T-helper 2 cell (primary cell): ENCODE results near the gene KCNN3.

Experiments
- DNase-seq, 5 experiments: peaks; one replicate each; pipeline versions ENCODE4 v3.0.0 to v3.0.0-alpha.2; 2012 to 2022

Gene KCNN3

GRCh38 chr1:154813846-154814505 lies 56.1 kb downstream of the KCNN3 start:
- no peak for DNase-seq

GRCh38 chr1:154813300-154813816 lies 56.7 kb downstream of the KCNN3 start:
- DNase-seq = no peak

GRCh38 chr1:154812877-154813276 lies 57.2 kb downstream of the KCNN3 start:
- no peak for DNase-seq

GRCh38 chr1:154810571-154810970 lies 59.5 kb downstream of the KCNN3 start:
- no peak for DNase-seq

- no peak for DNase-seq
These were observed 60.4 kb downstream of the KCNN3 start for GRCh38 chr1:154809436-154810413.

- DNase-seq = no peak
These were observed 61.2 kb downstream of the KCNN3 start for GRCh38 chr1:154808909-154809262.

- no peak for DNase-seq
These were observed 61.7 kb downstream of the KCNN3 start for GRCh38 chr1:154808261-154808908.

- DNase-seq = no peak
These were observed 63.0 kb downstream of the KCNN3 start for GRCh38 chr1:154807048-154807591.

GRCh38 chr1:154806333-154806732 lies 63.7 kb downstream of the KCNN3 start:
- no peak for DNase-seq

GRCh38 chr1:154802982-154803920 lies 66.8 kb downstream of the KCNN3 start:
- no peak for DNase-seq

- no peak for DNase-seq
These were observed 67.6 kb downstream of the KCNN3 start for GRCh38 chr1:154802336-154802969.

GRCh38 chr1:154801234-154802011 lies 68.7 kb downstream of the KCNN3 start:
- DNase-seq = no peak

GRCh38 chr1:154799188-154799587 lies 70.9 kb downstream of the KCNN3 start:
- no peak for DNase-seq

- DNase-seq = no peak
These were observed 71.4 kb downstream of the KCNN3 start for GRCh38 chr1:154798645-154799044.

- DNase-seq = no peak
These were observed 72.9 kb downstream of the KCNN3 start for GRCh38 chr1:154797175-154797574.

GRCh38 chr1:154796303-154796892 lies 73.7 kb downstream of the KCNN3 start:
- DNase-seq = no peak

GRCh38 chr1:154794608-154795007 lies 75.5 kb downstream of the KCNN3 start:
- no peak for DNase-seq

- DNase-seq = no peak
These were observed 76.4 kb downstream of the KCNN3 start for GRCh38 chr1:154793685-154794084.

- no peak for DNase-seq
These were observed 77.2 kb downstream of the KCNN3 start for GRCh38 chr1:154792899-154793298.
